Keratinocyte (primary cell): ENCODE data around the gene SNRPF. TPM values are rescaled to one million over a fixed set of nuclear protein-coding genes. Genes with fewer than 3 reads are reported as not detected.

Experiments used
- DNase-seq: peaks from one replicate; pipeline ENCODE4 v3.0.0-alpha.2; 2011; ENCODE audit warnings: low read depth, missing footprints, low spot score
- FAIRE-seq: peaks from 2 replicates; lab custom pipeline; 2011; peaks lifted over from hg19 to GRCh38; lab: Jason Lieb, UNC
- H2AFZ ChIP-seq: 2 replicates; pipeline ENCODE4 v1.6.0; 2012; ENCODE audit warnings: low read length, control low read depth, inconsistent platforms; ENCODE audit not compliant: control insufficient read depth
- H3K27ac ChIP-seq: 2 replicates; pipeline ENCODE4 v1.5.1; 2011; ENCODE audit warnings: low read length; ENCODE audit not compliant: control insufficient read depth, insufficient read depth
- H3K27me3 ChIP-seq: 3 replicates; pipeline ENCODE4 v1.6.0; 2011; ENCODE audit warnings: low read length; ENCODE audit not compliant: control insufficient read depth, insufficient read depth; ENCODE audit errors: extremely low read depth
- H3K36me3 ChIP-seq, 2 experiments: 2 replicates in 1 of 2; 3 replicates in 1 of 2; pipeline ENCODE4 v1.5.1; 2011; ENCODE audit warnings: low read length in 2 of 2, mild to moderate bottlenecking in 1 of 2; ENCODE audit not compliant: control insufficient read depth in 2 of 2, insufficient read depth in 2 of 2; ENCODE audit errors: extremely low read depth in 1 of 2
- H3K4me1 ChIP-seq: 3 replicates; pipeline ENCODE4 v1.5.1; 2011; ENCODE audit warnings: low read length; ENCODE audit not compliant: control insufficient read depth, insufficient read depth; ENCODE audit errors: extremely low read depth
- H3K4me2 ChIP-seq: 3 replicates; pipeline ENCODE4 v1.6.0; 2011; ENCODE audit warnings: low read depth, low read length; ENCODE audit not compliant: control insufficient read depth, insufficient read depth; ENCODE audit errors: extremely low read depth
- H3K4me3 ChIP-seq, 3 experiments: fragments of 200-600 bp in 1 of 3; sonication (generic) in 1 of 3; 2 replicates in 2 of 3; 3 replicates in 1 of 3; pipeline ENCODE4 v1.5.1; 2011 to 2016; ENCODE audit warnings: low read length in 3 of 3, mild to moderate bottlenecking in 3 of 3, control low read depth in 2 of 3, inconsistent platforms in 1 of 3, low read depth in 1 of 3, mixed read lengths in 1 of 3, mixed run types in 1 of 3, moderate library complexity in 1 of 3; ENCODE audit not compliant: control insufficient read depth in 2 of 3, insufficient read depth in 2 of 3; ENCODE audit errors: extremely low read depth in 1 of 3
- H3K79me2 ChIP-seq: 2 replicates; pipeline ENCODE4 v1.6.0; 2012; ENCODE audit warnings: low read length; ENCODE audit not compliant: control insufficient read depth, insufficient read depth
- H3K9ac ChIP-seq: 3 replicates; pipeline ENCODE4 v1.6.0; 2011; ENCODE audit warnings: low read length; ENCODE audit not compliant: control insufficient read depth, insufficient read depth; ENCODE audit errors: extremely low read depth
- H3K9me1 ChIP-seq: 3 replicates; pipeline ENCODE4 v1.6.0; 2011; ENCODE audit warnings: low read length; ENCODE audit not compliant: control insufficient read depth, insufficient read depth; ENCODE audit errors: extremely low read depth
- H3K9me3 ChIP-seq: 2 replicates; pipeline ENCODE4 v1.5.1; 2012; ENCODE audit warnings: low read depth, low read length; ENCODE audit not compliant: control insufficient read depth
- H4K20me1 ChIP-seq: 3 replicates; pipeline ENCODE4 v1.6.0; 2011; ENCODE audit warnings: low read length; ENCODE audit not compliant: control insufficient read depth, insufficient read depth; ENCODE audit errors: extremely low read depth
- EZH2 ChIP-seq: IDR thresholded peaks from one replicate; pipeline ENCODE4 v1.6.1; 2012; ENCODE audit warnings: inconsistent platforms, mild to moderate bottlenecking, low read length, moderate library complexity
- dilution Hi-C: fragments of 300-500 bp; cut with MboI; formaldehyde crosslinking; loops from one replicate; pipeline ENCODE4 v1.7.0; 2020; ENCODE audit warnings: low sequenced_read_pairs; ENCODE audit not compliant: extremely low pct_ligation_motif_present
- polyA plus RNA-seq, 5 experiments: library from polyadenylated mRNA; depleted of rRNA in 3 of 5; stranded (reverse) in 3 of 5; stranded (forward) in 1 of 5; unstranded in 1 of 5; fragments of >200 nt; gene quantifications; 1 replicate in 1 of 5; 2 replicates in 3 of 5; 3 replicates in 1 of 5; pipeline versions ENCODE4 v1.2.1 to v1.2.3, GENCODE V29; 2011 to 2012; ENCODE audit warnings: missing spikeins in 2 of 5, low read depth in 1 of 5, low replicate concordance in 1 of 5
- TF ChIP-seq, protein P1 (sequence below), 3 experiments: IDR thresholded peaks in 1 of 3; conservative IDR thresholded peaks in 1 of 3; optimal IDR thresholded peaks in 1 of 3; 2 replicates in 2 of 3; 3 replicates in 1 of 3; pipeline versions ENCODE3 to v1.5.1; 2011; ENCODE audit warnings: low read length in 3 of 3, mild to moderate bottlenecking in 3 of 3, moderate library complexity in 2 of 3, control low read depth in 1 of 3, inconsistent platforms in 1 of 3; ENCODE audit not compliant: insufficient read depth in 2 of 3; ENCODE audit errors: extremely low read depth in 1 of 3

Gene SNRPF
- polyA plus RNA-seq, 1 donor (not counting 4 experiments of a cell fraction or from before 2014, with no cell fraction given): 34.7 TPM

DNA sequence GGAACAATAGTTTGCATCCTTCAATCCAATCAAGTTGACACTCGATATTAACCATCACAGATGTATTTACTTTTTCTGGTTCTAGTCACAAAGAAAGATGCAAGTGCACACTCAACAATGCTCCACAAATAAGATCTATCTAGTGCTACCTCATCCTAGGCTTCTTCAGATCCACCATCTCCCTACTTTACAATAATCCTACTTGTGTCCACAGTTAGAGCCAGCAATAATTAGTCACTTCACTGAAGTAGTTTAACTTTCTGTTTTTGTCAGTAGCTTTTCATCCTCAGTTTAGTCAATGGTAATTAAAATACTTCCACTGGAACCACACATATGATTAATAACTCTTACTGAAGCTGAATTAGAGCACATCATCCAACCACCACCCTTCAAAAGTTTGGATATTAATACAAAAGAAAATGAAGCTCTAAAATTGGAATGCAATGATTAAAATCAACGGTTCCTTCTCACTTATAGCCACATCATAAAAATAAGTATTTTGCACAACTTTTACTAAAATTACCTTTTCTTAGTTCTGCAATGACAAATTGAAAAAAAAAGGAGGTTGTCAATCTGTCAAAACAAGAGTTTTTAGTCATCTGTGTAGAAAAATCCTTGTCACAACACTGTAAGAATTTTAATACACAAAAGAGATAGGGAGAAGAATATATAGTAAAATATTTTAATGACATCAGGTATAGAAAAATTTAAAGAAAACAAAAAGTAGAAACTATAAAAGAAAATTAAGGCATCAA is 28.2 kb upstream of the SNRPF start:
- H3K79me2 ChIP-seq: no peaks in the 10 kb centered on the region
- H4K20me1 ChIP-seq: no peaks in the 10 kb centered on the region
- H2AFZ ChIP-seq: no peak overlapping the region
- FAIRE-seq: no peak
- no peaks in the 10 kb centered on the region for H3K36me3 ChIP-seq
- H3K4me2 ChIP-seq: no peak overlapping the region
- no peak overlapping the region for H3K9ac ChIP-seq
- H3K4me3 ChIP-seq: no peak overlapping the region
- no peaks in the 10 kb centered on the region for H3K9me1 ChIP-seq
- no peaks in the 10 kb centered on the region for H3K27me3 ChIP-seq
- H3K4me1 ChIP-seq: no peaks in the 10 kb centered on the region
- dilution Hi-C loops: no loop called here
- H3K27ac ChIP-seq: no peak overlapping the region
- no peak for DNase-seq
- TF ChIP-seq EZH2: no peak
- TF ChIP-seq, protein P1, sequence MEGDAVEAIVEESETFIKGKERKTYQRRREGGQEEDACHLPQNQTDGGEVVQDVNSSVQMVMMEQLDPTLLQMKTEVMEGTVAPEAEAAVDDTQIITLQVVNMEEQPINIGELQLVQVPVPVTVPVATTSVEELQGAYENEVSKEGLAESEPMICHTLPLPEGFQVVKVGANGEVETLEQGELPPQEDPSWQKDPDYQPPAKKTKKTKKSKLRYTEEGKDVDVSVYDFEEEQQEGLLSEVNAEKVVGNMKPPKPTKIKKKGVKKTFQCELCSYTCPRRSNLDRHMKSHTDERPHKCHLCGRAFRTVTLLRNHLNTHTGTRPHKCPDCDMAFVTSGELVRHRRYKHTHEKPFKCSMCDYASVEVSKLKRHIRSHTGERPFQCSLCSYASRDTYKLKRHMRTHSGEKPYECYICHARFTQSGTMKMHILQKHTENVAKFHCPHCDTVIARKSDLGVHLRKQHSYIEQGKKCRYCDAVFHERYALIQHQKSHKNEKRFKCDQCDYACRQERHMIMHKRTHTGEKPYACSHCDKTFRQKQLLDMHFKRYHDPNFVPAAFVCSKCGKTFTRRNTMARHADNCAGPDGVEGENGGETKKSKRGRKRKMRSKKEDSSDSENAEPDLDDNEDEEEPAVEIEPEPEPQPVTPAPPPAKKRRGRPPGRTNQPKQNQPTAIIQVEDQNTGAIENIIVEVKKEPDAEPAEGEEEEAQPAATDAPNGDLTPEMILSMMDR (optimal IDR thresholded peaks at IDR 0.05 in 1 of 3, IDR thresholded peaks at IDR 0.05 in 1 of 3, conservative IDR thresholded peaks at IDR 0.05 in 1 of 3; ENCODE audit: extremely low read depth in 1 of 3, insufficient read depth in 2 of 3, low read length in 3 of 3): no peak
- H3K9me3 ChIP-seq: no peaks in the 10 kb centered on the region

DNA sequence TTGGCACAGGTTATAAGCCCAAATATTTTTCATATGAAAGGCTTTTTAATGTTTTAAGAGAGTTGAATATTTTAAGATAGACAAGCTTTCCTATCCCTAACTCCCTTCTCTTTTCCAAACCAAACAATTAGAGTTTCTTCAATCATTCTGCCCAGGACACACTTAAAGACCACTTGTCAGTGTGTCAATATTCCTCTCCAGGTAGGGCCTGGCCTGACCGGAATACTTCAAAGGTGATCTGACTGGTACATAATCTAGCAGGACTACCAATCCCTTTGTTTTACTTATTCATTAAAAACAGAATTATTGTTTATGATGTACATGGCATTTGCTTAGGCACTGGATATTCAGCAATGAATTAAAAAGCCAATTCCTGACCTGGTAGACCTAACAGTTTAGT is 24.2 kb upstream of the SNRPF start:
- H3K9me3 ChIP-seq: no peaks in the 10 kb centered on the region
- no peaks in the 10 kb centered on the region for H3K79me2 ChIP-seq
- peaks cover 8% of the 10 kb centered on the region for H3K4me1 ChIP-seq
- H3K27ac ChIP-seq: no peak overlapping the region
- H3K9ac ChIP-seq: no peak overlapping the region
- FAIRE-seq (no peak), DNase-seq (no peak)
- no peak overlapping the region for H3K4me2 ChIP-seq
- no peak overlapping the region for H2AFZ ChIP-seq
- no peak overlapping the region for H3K4me3 ChIP-seq
- no peaks in the 10 kb centered on the region for H4K20me1 ChIP-seq
- dilution Hi-C loops: no loop called here
- peaks cover 12% of the 10 kb centered on the region for H3K27me3 ChIP-seq
- H3K9me1 ChIP-seq: no peaks in the 10 kb centered on the region
- H3K36me3 ChIP-seq: no peaks in the 10 kb centered on the region
- no peak for TF ChIP-seq EZH2
- TF ChIP-seq, protein P1 (optimal IDR thresholded peaks at IDR 0.05 in 1 of 3, IDR thresholded peaks at IDR 0.05 in 1 of 3, conservative IDR thresholded peaks at IDR 0.05 in 1 of 3; ENCODE audit: extremely low read depth in 1 of 3, insufficient read depth in 2 of 3, low read length in 3 of 3): no peak
